Hepatocyte (in vitro differentiated cells): ENCODE results near the gene SCART1.

Experiments used
- CTCF ChIP-seq: fragments of 200-600 bp; sonication (generic); IDR thresholded peaks from 2 replicates; pipeline ENCODE4 v1.5.1; 2016; ENCODE audit warnings: antibody characterized with exemption, mild to moderate bottlenecking; ENCODE audit not compliant: poor library complexity
- EZH2 ChIP-seq: fragments of 200-600 bp; sonication (generic); IDR thresholded peaks from 2 replicates; pipeline ENCODE4 v1.6.1; 2016; ENCODE audit warnings: antibody characterized with exemption, mild to moderate bottlenecking, borderline replicate concordance
- EZH2phosphoT487 ChIP-seq: fragments of 200-600 bp; sonication (generic); IDR thresholded peaks from one replicate; pipeline ENCODE4 v1.6.1; 2018; ENCODE audit warnings: antibody characterized with exemption, mild to moderate bottlenecking, low read depth, moderate library complexity; ENCODE audit not compliant: unreplicated experiment, severe bottlenecking

DNA sequence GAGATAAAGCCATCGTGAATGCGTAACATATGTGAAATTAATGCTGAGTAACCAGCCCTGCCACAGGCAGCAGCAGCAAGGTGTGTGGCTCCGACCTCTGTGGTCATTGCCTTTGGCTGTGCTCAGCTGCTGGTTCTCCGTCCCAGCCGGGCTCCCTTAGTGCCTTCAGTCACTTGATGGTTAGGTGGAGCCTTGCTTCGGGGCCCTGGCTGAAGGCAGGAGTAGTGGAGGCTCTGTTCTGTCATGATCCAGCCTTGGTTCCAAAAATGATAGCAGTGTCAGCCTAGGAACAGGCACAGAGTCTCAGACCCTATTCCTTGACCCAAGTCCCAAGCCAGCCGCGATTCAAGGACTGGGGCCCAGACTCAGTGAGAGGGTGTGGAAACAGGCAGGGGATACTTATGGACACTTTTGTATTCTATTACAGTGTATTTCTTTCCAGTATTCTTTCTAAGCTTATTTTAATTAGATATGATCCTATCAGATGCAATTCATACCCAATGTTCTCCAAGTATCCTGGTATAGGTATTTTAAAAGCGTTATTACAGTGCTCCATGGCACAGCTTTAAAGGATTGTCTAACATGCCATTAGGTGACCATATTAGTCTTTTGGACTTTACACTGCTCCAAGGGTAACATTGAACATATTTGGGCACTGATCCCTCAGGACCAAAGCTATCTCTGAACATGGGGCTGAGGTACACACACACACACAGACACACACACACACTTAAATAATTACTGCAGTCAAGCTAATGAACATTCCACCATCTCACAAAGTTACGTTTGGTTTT, 9.0 kb downstream of the SCART1 start:
- TF ChIP-seq CTCF (no peak), EZH2 (no peak), EZH2phosphoT487 (no peak)
